Fibroblast of mammary gland (primary cell): Measurements from ENCODE around the gene DNMBP.

Source experiments
- DNase-seq: peaks from one replicate; pipeline ENCODE4 v3.0.0-alpha.2; 2010; ENCODE audit warnings: low read depth
- H3K4me3 ChIP-seq: 2 replicates; pipeline ENCODE4 v1.5.1; 2011; ENCODE audit warnings: low read depth, mild to moderate bottlenecking, low read length, moderate library complexity; ENCODE audit not compliant: control insufficient read depth
- CTCF ChIP-seq: conservative IDR thresholded peaks from 2 replicates; pipeline ENCODE4 v1.5.1; 2011; ENCODE audit warnings: low read depth, low read length, inconsistent platforms; ENCODE audit not compliant: control insufficient read depth, insufficient read depth

Gene DNMBP

GRCh38 chr10:100027416-100027815 lies 17.7 kb upstream of the DNMBP start:
- no peak for DNase-seq
- no peak for TF ChIP-seq CTCF

GRCh38 chr10:100025576-100025975 lies 15.8 kb upstream of the DNMBP start:
- no peak overlapping the region for H3K4me3 ChIP-seq
- no peak for DNase-seq
- no peak for TF ChIP-seq CTCF

More at GRCh38 chr10:100027416-100027815, 17.7 kb upstream of the DNMBP start:
- no peak overlapping the region for H3K4me3 ChIP-seq

- no peak overlapping the region for H3K4me3 ChIP-seq
- DNase-seq: no peak
- no peak for TF ChIP-seq CTCF
Observed at GRCh38 chr10:100024748-100025147, 15.0 kb upstream of the DNMBP start.

- no peak for TF ChIP-seq CTCF
- peak; percentile 67 for DNase-seq
- H3K4me3 ChIP-seq: no peak overlapping the region
Observed at GRCh38 chr10:100022403-100022802, 12.7 kb upstream of the DNMBP start.

GRCh38 chr10:100021322-100021721 lies 11.6 kb upstream of the DNMBP start:
- no peak overlapping the region for H3K4me3 ChIP-seq
- DNase-seq: no peak
- TF ChIP-seq CTCF: no peak

- H3K4me3 ChIP-seq: no peak overlapping the region
- no peak for DNase-seq
- TF ChIP-seq CTCF: no peak
Observed at GRCh38 chr10:100020886-100021253, 11.1 kb upstream of the DNMBP start.
